ENCODE results near the gene OSBPL5.

OSBPL5 gene

GRCh38 chr11:3163241-3163981, 1.7 kb downstream of the OSBPL5 start:
- no peak for DNase-seq (ENCODE audit: low spot score)
- TF ChIP-seq CTCF (IDR thresholded peaks at IDR 0.05; ENCODE audit: extremely low read depth, missing control alignments): no peak

- no peak for TF ChIP-seq CTCF (IDR thresholded peaks at IDR 0.05; ENCODE audit: extremely low read depth, missing control alignments)
- DNase-seq (ENCODE audit: low spot score): no peak
Measured at GRCh38 chr11:3162410-3163240, 2.5 kb downstream of the OSBPL5 start.

- DNase-seq (ENCODE audit: low spot score): no peak
- TF ChIP-seq CTCF (IDR thresholded peaks at IDR 0.05; ENCODE audit: extremely low read depth, missing control alignments): no peak
Measured at GRCh38 chr11:3161720-3162409, 3.2 kb downstream of the OSBPL5 start.

- no peak for DNase-seq (ENCODE audit: low spot score)
- no peak for TF ChIP-seq CTCF (IDR thresholded peaks at IDR 0.05; ENCODE audit: extremely low read depth, missing control alignments)
Measured at GRCh38 chr11:3161309-3161708, 3.8 kb downstream of the OSBPL5 start.

GRCh38 chr11:3160252-3161031, 4.7 kb downstream of the OSBPL5 start:
- TF ChIP-seq CTCF (IDR thresholded peaks at IDR 0.05; ENCODE audit: extremely low read depth, missing control alignments): no peak
- no peak for DNase-seq (ENCODE audit: low spot score)

- no peak for TF ChIP-seq CTCF (IDR thresholded peaks at IDR 0.05; ENCODE audit: extremely low read depth, missing control alignments)
- no peak for DNase-seq (ENCODE audit: low spot score)
Measured at GRCh38 chr11:3159296-3160190, 5.6 kb downstream of the OSBPL5 start.

Measured in GM20000 (cell line).